ENCODE data around the gene ZNF469.

The ZNF469 gene

DNA sequence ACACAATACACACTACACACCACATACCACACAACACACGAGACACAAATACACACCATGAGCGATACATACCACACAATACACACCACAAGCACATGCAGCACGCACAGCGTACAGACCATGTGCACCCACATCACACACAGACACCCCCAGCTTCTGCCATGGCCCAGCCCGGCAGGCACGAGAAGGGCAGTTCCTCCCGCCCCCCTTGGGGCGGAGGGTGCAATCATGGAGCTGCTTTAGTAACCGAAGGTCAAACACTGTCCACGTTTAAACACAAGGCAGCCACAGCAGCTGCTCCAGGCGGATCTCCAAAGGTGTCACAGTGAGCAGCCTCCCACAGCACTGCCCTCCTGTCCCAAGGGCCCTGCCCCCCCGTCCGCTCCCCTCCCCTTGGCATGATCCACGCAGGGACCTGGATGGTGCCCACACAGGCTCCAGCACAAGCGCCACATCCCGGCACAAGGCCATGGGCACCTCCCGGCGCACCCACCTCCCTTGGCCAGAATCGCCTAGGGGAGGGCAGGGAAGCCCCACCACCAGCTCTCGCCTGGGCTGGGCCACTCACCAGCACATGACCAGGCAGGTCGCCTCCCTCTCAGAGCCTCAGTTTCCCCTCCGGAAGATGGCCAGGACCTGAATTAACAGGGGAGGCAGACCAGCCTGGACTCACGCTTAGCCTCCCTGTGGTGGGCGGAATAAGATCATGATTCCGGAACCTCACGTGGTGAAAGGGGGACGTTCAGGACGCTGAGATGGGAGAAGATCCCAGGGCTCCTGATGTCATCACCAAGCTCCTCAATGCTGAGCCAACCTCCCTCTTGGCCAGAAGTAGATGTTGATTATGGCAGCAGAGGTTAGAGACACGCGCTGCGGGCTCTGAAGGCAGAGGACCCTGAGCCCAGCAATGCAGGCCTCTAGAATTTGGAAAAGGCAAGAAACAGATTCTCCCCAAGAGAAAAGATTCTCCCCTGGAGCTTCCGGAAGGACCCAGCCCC is 32.6 kb upstream of the ZNF469 start:
- Histone ChIP-seq H3K36me3 (ENCODE audit: insufficient read depth, low read length) (no peaks in the 10 kb centered on the region), H3K4me3 (no peak overlapping the region), H3K9ac (ENCODE audit: insufficient read length) (no peak overlapping the region), H3K27ac (no peak overlapping the region), H3K9me3 (ENCODE audit: low read depth, low read length) (no peaks in the 10 kb centered on the region)
- DNase-seq (ENCODE audit: low read depth, low spot score) = no peak
- TF ChIP-seq FOXP2 (optimal IDR thresholded peaks at IDR 0.05; ENCODE audit: control extremely low read depth, extremely low read length, insufficient read depth) (no peak), POLR2AphosphoS5 (IDR thresholded peaks at IDR 0.05; ENCODE audit: borderline replicate concordance, low read depth, low read length) (no peak), EZH2 (IDR thresholded peaks at IDR 0.05) (no peak)

DNA sequence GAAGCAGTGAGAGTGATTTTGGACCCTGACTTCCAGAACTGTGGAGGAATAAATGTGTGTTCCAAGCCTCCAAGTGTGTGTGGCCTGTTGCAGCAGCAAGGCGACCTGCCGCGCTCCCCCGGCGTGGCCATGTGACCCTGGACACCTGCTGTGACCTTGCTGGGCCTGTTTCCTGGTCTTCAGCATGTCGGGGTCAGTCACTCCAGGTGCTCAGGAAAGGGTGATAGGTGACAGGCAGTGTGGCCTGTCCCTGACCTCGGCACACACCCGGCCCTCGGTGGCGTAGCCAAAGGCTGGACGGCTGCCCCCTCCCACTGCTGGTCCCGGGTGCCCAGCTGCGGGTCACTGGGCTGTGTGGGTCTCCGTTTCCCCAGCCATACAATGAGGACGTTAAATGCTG is 31.8 kb upstream of the ZNF469 start:
- Histone ChIP-seq H3K9me3 (ENCODE audit: low read depth, low read length) (no peaks in the 10 kb centered on the region), H3K27ac (no peak overlapping the region), H3K36me3 (ENCODE audit: insufficient read depth, low read length) (no peaks in the 10 kb centered on the region), H3K9ac (ENCODE audit: insufficient read length) (no peak overlapping the region), H3K4me3 (no peak overlapping the region)
- TF ChIP-seq FOXP2 (optimal IDR thresholded peaks at IDR 0.05; ENCODE audit: control extremely low read depth, extremely low read length, insufficient read depth) = no peak
- TF ChIP-seq EZH2 (IDR thresholded peaks at IDR 0.05) = no peak
- TF ChIP-seq POLR2AphosphoS5 (IDR thresholded peaks at IDR 0.05; ENCODE audit: borderline replicate concordance, low read depth, low read length) = no peak
- no peak for DNase-seq (ENCODE audit: low read depth, low spot score)

DNA sequence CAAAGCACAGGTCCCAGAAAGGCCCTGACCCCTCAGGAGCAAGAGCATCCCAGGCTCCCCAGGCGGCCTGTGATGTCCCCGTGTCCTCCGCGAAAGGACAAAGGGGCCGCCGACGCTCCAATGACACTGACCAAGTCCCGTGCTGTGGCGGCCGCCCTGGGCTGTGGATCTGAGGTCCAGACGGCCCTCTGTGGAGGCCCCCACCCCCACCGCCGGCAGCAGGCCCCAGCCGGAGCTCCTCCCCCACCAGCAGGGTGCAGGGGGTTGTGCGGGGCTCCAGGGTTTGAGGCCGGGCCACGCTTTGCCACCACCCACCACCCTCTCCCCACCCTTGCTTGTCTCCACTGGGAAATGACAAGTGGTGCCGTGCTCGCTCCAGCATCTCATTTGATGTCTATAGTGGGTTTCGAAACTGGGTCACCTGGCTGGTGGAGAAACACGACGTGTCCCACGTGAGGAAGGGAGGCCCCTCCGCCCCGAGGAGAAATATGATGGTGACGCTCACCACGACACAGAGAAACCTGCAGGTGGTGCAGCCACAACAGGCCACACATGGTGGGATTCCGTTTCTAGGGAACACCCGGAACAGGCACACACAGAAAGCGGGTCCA is 31.2 kb upstream of the ZNF469 start:
- no peak for DNase-seq (ENCODE audit: low read depth, low spot score)
- Histone ChIP-seq H3K36me3 (ENCODE audit: insufficient read depth, low read length) (no peaks in the 10 kb centered on the region), H3K4me3 (no peak overlapping the region), H3K9ac (ENCODE audit: insufficient read length) (no peak overlapping the region), H3K27ac (no peak overlapping the region), H3K9me3 (ENCODE audit: low read depth, low read length) (no peaks in the 10 kb centered on the region)
- TF ChIP-seq FOXP2 (optimal IDR thresholded peaks at IDR 0.05; ENCODE audit: control extremely low read depth, extremely low read length, insufficient read depth) (no peak), EZH2 (IDR thresholded peaks at IDR 0.05) (no peak), POLR2AphosphoS5 (IDR thresholded peaks at IDR 0.05; ENCODE audit: borderline replicate concordance, low read depth, low read length) (no peak)

DNA sequence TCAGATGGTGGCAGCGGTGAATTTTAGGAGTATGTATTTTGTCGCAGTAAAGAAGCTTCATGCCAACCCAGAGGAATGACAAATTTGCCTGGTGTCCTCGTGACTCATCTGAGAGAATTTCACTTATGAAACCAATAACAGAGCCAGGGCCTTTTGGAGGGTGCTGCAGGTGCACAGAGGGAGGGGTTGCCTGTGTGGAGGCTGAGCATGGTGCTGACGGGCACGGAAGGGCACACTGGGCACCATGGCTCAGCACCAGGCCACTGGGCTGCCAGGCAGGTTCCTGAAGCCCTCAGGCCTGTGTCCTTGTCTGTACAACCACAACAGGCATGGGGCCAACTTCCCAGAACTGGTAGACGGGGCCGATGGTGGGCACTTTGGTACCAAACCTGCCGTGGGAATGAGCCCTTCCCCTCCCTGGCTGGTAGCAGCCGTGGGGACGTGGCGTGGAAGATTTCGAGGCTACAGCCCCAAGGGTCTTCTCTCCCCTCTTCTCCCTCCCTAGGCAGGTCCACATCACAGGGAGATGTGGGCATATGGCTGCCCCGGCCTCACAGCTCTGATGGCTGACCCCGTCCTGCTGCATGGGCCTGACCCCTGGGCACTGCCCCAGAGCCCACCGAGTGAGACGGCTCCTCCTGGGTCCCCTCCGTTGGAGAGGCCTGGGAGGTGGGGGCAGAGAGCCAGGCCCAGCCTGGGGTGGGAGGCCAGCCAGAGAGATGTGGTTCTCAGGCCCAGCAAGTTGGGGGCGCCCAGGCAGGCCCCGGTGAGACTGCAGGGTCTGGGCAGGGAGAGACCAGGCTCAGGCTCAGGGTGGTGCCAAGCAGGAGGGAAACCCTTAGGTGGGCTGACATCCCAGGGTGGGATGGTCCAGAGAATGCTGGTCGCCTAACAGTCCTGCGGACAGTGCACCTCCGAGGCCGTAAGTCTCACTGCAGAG is 30.2 kb upstream of the ZNF469 start:
- no peak overlapping the region for H3K4me3 ChIP-seq
- DNase-seq (ENCODE audit: low read depth, low spot score) = no peak
- H3K36me3 ChIP-seq (ENCODE audit: insufficient read depth, low read length) = no peaks in the 10 kb centered on the region
- H3K9ac ChIP-seq (ENCODE audit: insufficient read length) = no peak overlapping the region
- TF ChIP-seq POLR2AphosphoS5 (IDR thresholded peaks at IDR 0.05; ENCODE audit: borderline replicate concordance, low read depth, low read length) = no peak
- no peak for TF ChIP-seq FOXP2 (optimal IDR thresholded peaks at IDR 0.05; ENCODE audit: control extremely low read depth, extremely low read length, insufficient read depth)
- no peak for TF ChIP-seq EZH2 (IDR thresholded peaks at IDR 0.05)
- no peaks in the 10 kb centered on the region for H3K9me3 ChIP-seq (ENCODE audit: low read depth, low read length)
- no peak overlapping the region for H3K27ac ChIP-seq

DNA sequence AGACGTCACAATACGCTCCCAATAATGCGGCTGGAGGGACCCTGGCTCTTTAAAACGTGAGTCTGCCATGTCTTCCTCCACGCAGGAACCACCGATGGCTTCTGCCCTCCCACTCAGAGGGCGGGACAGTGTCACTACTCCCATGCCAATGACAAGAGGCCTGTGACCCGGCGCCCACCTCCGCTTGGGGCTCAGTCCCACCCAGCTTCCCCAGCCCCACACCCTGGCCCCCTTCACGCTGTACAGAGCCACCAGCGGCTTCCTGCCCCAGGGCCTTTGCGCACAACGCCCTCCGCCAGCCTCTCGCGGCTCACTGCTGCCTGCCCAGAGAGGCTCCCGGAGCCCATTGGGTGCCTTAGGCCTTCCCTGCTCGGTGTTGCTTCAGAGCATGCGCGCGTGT is 29.5 kb upstream of the ZNF469 start:
- no peak overlapping the region for H3K9ac ChIP-seq (ENCODE audit: insufficient read length)
- no peaks in the 10 kb centered on the region for H3K36me3 ChIP-seq (ENCODE audit: insufficient read depth, low read length)
- no peak for DNase-seq (ENCODE audit: low read depth, low spot score)
- no peaks in the 10 kb centered on the region for H3K9me3 ChIP-seq (ENCODE audit: low read depth, low read length)
- H3K4me3 ChIP-seq = no peak overlapping the region
- H3K27ac ChIP-seq = no peak overlapping the region
- TF ChIP-seq FOXP2 (optimal IDR thresholded peaks at IDR 0.05; ENCODE audit: control extremely low read depth, extremely low read length, insufficient read depth) (no peak), POLR2AphosphoS5 (IDR thresholded peaks at IDR 0.05; ENCODE audit: borderline replicate concordance, low read depth, low read length) (no peak), EZH2 (IDR thresholded peaks at IDR 0.05) (no peak)

DNA sequence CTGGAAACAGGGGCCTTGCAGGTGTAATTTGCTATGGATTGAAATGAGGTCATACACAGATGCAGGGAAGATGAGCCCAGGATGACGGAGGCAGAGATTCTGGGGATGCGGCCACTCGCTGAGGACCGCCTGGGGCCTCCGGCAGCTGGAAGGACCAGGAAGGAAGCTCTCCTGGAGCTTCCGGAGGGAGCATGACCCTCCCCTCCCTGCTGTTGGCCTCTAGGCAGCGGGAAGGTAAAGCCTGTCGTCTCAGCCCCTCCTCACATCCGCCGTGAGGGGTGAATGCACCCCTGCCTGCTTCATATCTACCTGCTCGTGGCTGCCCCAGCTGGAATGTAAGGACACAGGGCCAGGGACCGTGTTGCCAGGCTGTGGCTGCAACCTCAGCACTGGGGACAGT is 29.1 kb upstream of the ZNF469 start:
- no peak overlapping the region for H3K4me3 ChIP-seq
- TF ChIP-seq FOXP2 (optimal IDR thresholded peaks at IDR 0.05; ENCODE audit: control extremely low read depth, extremely low read length, insufficient read depth) = no peak
- TF ChIP-seq POLR2AphosphoS5 (IDR thresholded peaks at IDR 0.05; ENCODE audit: borderline replicate concordance, low read depth, low read length) = no peak
- no peak for TF ChIP-seq EZH2 (IDR thresholded peaks at IDR 0.05)
- no peak for DNase-seq (ENCODE audit: low read depth, low spot score)
- no peaks in the 10 kb centered on the region for H3K36me3 ChIP-seq (ENCODE audit: insufficient read depth, low read length)
- H3K9ac ChIP-seq (ENCODE audit: insufficient read length) = no peak overlapping the region
- H3K9me3 ChIP-seq (ENCODE audit: low read depth, low read length) = no peaks in the 10 kb centered on the region
- no peak overlapping the region for H3K27ac ChIP-seq

DNA sequence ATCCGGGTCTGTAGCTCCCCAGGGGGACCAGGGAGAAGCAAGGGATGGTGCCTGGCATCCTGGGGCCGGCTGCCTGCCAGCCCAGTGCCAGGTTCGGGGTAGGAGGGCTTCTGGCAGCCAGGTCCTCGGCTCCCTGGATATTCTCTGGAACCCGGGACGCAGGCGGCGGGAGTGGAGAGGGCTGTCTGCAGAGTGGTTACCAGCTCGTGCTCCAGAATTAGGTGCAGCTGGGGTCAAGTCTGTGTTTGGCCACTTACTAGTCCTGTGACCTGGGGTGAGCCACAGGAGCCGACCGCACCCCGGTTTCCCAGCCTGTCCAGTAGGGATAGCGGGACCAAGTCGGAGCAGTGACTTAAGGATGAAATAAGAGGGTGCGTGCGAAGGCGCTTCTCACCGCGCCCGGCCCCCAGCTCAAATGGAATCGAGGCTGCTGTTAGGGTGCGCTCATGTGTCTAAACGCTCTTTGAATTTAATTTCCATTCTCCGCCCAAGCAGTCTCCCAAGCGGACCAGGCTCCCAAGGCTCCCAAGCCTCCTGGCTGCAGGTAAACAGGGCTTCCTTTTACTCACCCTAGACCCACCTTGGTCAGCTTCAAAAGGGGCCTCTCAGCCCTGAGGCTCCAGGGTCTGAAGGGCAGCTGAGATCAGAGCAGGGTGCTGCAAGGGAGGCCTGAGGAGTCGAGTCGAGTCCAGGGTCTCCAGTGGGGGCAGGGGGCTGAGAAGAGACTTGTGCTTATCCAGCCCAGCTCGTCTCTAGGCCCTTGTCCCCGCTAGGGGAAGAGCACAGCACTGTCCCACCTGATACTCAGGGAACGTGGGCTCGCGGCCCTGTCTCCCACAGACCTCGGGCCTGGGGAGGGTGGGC is 28.3 kb upstream of the ZNF469 start:
- H3K27ac ChIP-seq = no peak overlapping the region
- TF ChIP-seq POLR2AphosphoS5 (IDR thresholded peaks at IDR 0.05; ENCODE audit: borderline replicate concordance, low read depth, low read length) (no peak), EZH2 (IDR thresholded peaks at IDR 0.05) (no peak), FOXP2 (optimal IDR thresholded peaks at IDR 0.05; ENCODE audit: control extremely low read depth, extremely low read length, insufficient read depth) (no peak)
- H3K36me3 ChIP-seq (ENCODE audit: insufficient read depth, low read length) = no peaks in the 10 kb centered on the region

More for the DNA sequence above, 28.3 kb upstream of the ZNF469 start:
- no peak overlapping the region for H3K9ac ChIP-seq (ENCODE audit: insufficient read length)
- H3K4me3 ChIP-seq = no peak overlapping the region
- no peaks in the 10 kb centered on the region for H3K9me3 ChIP-seq (ENCODE audit: low read depth, low read length)
- no peak for DNase-seq (ENCODE audit: low read depth, low spot score)

Data from SK-N-MC (cell line).